SK-N-SH treated with all-trans-retinoic acid at 6 μM for 48 hours (cell line): ENCODE results near the gene CDHR3.

ENCODE experiments used
- ESRRG ChIP-seq: fragments of 250-450 bp; sonication (Bioruptor Pico); IDR thresholded peaks from 2 replicates; pipeline ENCODE4 v1.6.1; 2021; ENCODE audit warnings: mild to moderate bottlenecking
- OSR1 ChIP-seq: fragments of 250-450 bp; sonication (Bioruptor Pico); IDR thresholded peaks from 2 replicates; pipeline ENCODE4 v1.8.0; 2022; ENCODE audit warnings: moderate library complexity, mild to moderate bottlenecking, inconsistent platforms
- RARB ChIP-seq: fragments of 250-450 bp; sonication (Bioruptor Pico); IDR thresholded peaks from 2 replicates; pipeline ENCODE4 v1.8.0; 2021; ENCODE audit warnings: mild to moderate bottlenecking, moderate library complexity
- SNAI2 ChIP-seq: fragments of 250-450 bp; sonication (Bioruptor Pico); IDR thresholded peaks from 2 replicates; pipeline ENCODE4 v1.5.0; 2020; ENCODE audit warnings: mild to moderate bottlenecking, moderate library complexity
- ZFP3 ChIP-seq: fragments of 250-450 bp; sonication (Bioruptor Pico); IDR thresholded peaks from 2 replicates; pipeline ENCODE4 v1.5.0; 2020; ENCODE audit warnings: mild to moderate bottlenecking, moderate library complexity
- ZFP30 ChIP-seq: fragments of 450-650 bp; formaldehyde crosslinking; IDR thresholded peaks from 2 replicates; pipeline ENCODE4 v1.5.0; 2022; ENCODE audit warnings: mild to moderate bottlenecking, moderate library complexity
- ZNF565 ChIP-seq: fragments of 450-650 bp; formaldehyde crosslinking; conservative IDR thresholded peaks from 2 replicates; pipeline ENCODE4 v1.5.0; 2020; ENCODE audit warnings: low read depth, mild to moderate bottlenecking, moderate library complexity
- TF ChIP-seq, protein P1 (sequence below): fragments of 250-450 bp; sonication (Bioruptor Pico); IDR thresholded peaks from 2 replicates; pipeline ENCODE4 v1.8.0; 2020; ENCODE audit warnings: mild to moderate bottlenecking, moderate library complexity, borderline replicate concordance
- TF ChIP-seq, protein P2 (sequence below): fragments of 250-450 bp; sonication (Bioruptor Pico); IDR thresholded peaks from 2 replicates; pipeline ENCODE4 v1.5.0; 2020; ENCODE audit warnings: mild to moderate bottlenecking, moderate library complexity
- TF ChIP-seq, protein P3 (sequence below): fragments of 250-450 bp; sonication (Bioruptor Pico); IDR thresholded peaks from 2 replicates; pipeline ENCODE4 v1.5.1; 2020; ENCODE audit warnings: low read depth, mild to moderate bottlenecking, moderate library complexity

DNA sequence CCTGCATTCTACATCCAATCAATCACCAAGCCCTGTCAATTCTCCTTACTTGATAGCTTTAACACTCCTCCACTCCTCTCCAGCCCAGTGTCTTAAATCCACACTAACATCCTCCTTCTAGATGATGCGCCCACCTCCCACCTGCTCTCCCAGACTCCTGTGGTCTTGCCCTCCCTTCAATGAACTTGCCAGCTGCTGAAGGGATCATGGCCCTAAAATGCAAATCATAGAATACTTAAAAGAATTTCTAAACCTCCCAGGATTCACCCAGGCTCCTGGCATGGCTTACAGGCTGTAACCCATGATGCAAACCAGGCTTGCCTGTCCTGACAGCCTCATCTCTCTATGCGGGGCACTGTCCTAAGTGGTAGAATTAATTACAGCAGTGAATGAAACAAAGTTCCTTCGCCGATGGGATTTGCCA, 105.5 kb downstream of the CDHR3 start:
- TF ChIP-seq ZFP30 (CRISPR knock-in tag) = no peak
- TF ChIP-seq, protein P1, sequence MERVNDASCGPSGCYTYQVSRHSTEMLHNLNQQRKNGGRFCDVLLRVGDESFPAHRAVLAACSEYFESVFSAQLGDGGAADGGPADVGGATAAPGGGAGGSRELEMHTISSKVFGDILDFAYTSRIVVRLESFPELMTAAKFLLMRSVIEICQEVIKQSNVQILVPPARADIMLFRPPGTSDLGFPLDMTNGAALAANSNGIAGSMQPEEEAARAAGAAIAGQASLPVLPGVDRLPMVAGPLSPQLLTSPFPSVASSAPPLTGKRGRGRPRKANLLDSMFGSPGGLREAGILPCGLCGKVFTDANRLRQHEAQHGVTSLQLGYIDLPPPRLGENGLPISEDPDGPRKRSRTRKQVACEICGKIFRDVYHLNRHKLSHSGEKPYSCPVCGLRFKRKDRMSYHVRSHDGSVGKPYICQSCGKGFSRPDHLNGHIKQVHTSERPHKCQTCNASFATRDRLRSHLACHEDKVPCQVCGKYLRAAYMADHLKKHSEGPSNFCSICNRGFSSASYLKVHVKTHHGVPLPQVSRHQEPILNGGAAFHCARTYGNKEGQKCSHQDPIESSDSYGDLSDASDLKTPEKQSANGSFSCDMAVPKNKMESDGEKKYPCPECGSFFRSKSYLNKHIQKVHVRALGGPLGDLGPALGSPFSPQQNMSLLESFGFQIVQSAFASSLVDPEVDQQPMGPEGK (CRISPR knock-in tag) = no peak
- TF ChIP-seq SNAI2 (CRISPR knock-in tag) = no peak
- no peak for TF ChIP-seq ZFP3
- TF ChIP-seq, protein P2, sequence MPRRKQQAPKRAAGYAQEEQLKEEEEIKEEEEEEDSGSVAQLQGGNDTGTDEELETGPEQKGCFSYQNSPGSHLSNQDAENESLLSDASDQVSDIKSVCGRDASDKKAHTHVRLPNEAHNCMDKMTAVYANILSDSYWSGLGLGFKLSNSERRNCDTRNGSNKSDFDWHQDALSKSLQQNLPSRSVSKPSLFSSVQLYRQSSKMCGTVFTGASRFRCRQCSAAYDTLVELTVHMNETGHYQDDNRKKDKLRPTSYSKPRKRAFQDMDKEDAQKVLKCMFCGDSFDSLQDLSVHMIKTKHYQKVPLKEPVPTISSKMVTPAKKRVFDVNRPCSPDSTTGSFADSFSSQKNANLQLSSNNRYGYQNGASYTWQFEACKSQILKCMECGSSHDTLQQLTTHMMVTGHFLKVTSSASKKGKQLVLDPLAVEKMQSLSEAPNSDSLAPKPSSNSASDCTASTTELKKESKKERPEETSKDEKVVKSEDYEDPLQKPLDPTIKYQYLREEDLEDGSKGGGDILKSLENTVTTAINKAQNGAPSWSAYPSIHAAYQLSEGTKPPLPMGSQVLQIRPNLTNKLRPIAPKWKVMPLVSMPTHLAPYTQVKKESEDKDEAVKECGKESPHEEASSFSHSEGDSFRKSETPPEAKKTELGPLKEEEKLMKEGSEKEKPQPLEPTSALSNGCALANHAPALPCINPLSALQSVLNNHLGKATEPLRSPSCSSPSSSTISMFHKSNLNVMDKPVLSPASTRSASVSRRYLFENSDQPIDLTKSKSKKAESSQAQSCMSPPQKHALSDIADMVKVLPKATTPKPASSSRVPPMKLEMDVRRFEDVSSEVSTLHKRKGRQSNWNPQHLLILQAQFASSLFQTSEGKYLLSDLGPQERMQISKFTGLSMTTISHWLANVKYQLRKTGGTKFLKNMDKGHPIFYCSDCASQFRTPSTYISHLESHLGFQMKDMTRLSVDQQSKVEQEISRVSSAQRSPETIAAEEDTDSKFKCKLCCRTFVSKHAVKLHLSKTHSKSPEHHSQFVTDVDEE (CRISPR knock-in tag) = no peak
- TF ChIP-seq, protein P3, sequence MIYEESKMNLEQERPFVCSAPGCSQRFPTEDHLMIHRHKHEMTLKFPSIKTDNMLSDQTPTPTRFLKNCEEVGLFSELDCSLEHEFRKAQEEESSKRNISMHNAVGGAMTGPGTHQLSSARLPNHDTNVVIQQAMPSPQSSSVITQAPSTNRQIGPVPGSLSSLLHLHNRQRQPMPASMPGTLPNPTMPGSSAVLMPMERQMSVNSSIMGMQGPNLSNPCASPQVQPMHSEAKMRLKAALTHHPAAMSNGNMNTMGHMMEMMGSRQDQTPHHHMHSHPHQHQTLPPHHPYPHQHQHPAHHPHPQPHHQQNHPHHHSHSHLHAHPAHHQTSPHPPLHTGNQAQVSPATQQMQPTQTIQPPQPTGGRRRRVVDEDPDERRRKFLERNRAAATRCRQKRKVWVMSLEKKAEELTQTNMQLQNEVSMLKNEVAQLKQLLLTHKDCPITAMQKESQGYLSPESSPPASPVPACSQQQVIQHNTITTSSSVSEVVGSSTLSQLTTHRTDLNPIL (CRISPR knock-in tag) = no peak
- TF ChIP-seq ESRRG = no peak
- TF ChIP-seq RARB (CRISPR knock-in tag) = no peak
- no peak for TF ChIP-seq ZNF565
- TF ChIP-seq OSR1 (CRISPR knock-in tag) = no peak
